ENCODE data around the gene S100A7A. TPM values are rescaled to one million over a fixed set of nuclear protein-coding genes. Genes with fewer than 3 reads are reported as not detected.

The S100A7A gene
- total RNA-seq, 1 experiment from 2014 or later, result not detected

GRCh38 chr1:153434746-153435455 lies 18.6 kb downstream of the S100A7A start:
- ChIA-PET POLR2A (no interaction called here), CTCF (no interaction called here)
- Mint-ChIP-seq H3K27me3 (ENCODE audit: insufficient read depth, unreplicated experiment) (peaks cover 23% of the 10 kb centered on the region), H3K4me1 (ENCODE audit: low read depth, unreplicated experiment) (no peaks in the 10 kb centered on the region), H3K36me3 (ENCODE audit: insufficient read depth, unreplicated experiment) (no peaks in the 10 kb centered on the region), H3K4me3 (ENCODE audit: unreplicated experiment) (no peak overlapping the region), H3K9me3 (ENCODE audit: unreplicated experiment) (no peaks in the 10 kb centered on the region), H3K27ac (ENCODE audit: unreplicated experiment) (no peak overlapping the region)
- no peak for TF ChIP-seq CTCF (IDR thresholded peaks at IDR 0.05; ENCODE audit: insufficient read depth in 1 of 2, low read depth in 1 of 2, low read length in 1 of 2, severe bottlenecking in 1 of 2, unreplicated experiment in 1 of 2)
- H3K9me3 ChIP-seq, result no peaks in the 10 kb centered on the region
- DNase-seq, result no peak
- BruUV-seq (replicated peaks), result no TSS peak
- no peak overlapping the region for H3K4me3 ChIP-seq (ENCODE audit: low read depth, low read length)
- H3K36me3 ChIP-seq (ENCODE audit: control insufficient read depth, insufficient read depth, low read length), result no peaks in the 10 kb centered on the region
- no peaks in the 10 kb centered on the region for H3K4me1 ChIP-seq
- peaks cover 2% of the 10 kb centered on the region; the same call in 1 of the 2 replicates for H3K27me3 ChIP-seq (replicated peaks; ENCODE audit: control insufficient read depth, insufficient read depth, low read length)
- intact Hi-C loops (cut with micrococcal nuclease; ENCODE audit: unreplicated experiment), result no loop called here

- H3K9me3 Mint-ChIP-seq (ENCODE audit: unreplicated experiment), result no peaks in the 10 kb centered on the region
- peaks cover 24% of the 10 kb centered on the region for H3K27me3 Mint-ChIP-seq (ENCODE audit: insufficient read depth, unreplicated experiment)
- H3K36me3 ChIP-seq (ENCODE audit: control insufficient read depth, insufficient read depth, low read length), result no peaks in the 10 kb centered on the region
- ChIA-PET POLR2A (no interaction called here), CTCF (no interaction called here)
- no peaks in the 10 kb centered on the region for H3K9me3 ChIP-seq
- H3K4me1 Mint-ChIP-seq (ENCODE audit: low read depth, unreplicated experiment), result no peaks in the 10 kb centered on the region
- no peaks in the 10 kb centered on the region for H3K4me1 ChIP-seq
- no TSS peak for BruUV-seq (replicated peaks)
- peaks cover 2% of the 10 kb centered on the region; the same call in 1 of the 2 replicates for H3K27me3 ChIP-seq (replicated peaks; ENCODE audit: control insufficient read depth, insufficient read depth, low read length)
- no peak overlapping the region for H3K4me3 Mint-ChIP-seq (ENCODE audit: unreplicated experiment)
- no peak for TF ChIP-seq CTCF (IDR thresholded peaks at IDR 0.05; ENCODE audit: insufficient read depth in 1 of 2, low read depth in 1 of 2, low read length in 1 of 2, severe bottlenecking in 1 of 2, unreplicated experiment in 1 of 2)
- no peak overlapping the region for H3K27ac Mint-ChIP-seq (ENCODE audit: unreplicated experiment)
- no peak overlapping the region for H3K4me3 ChIP-seq (ENCODE audit: low read depth, low read length)
- no peak for DNase-seq
- intact Hi-C loops (cut with micrococcal nuclease; ENCODE audit: unreplicated experiment), result no loop called here
- H3K36me3 Mint-ChIP-seq (ENCODE audit: insufficient read depth, unreplicated experiment), result no peaks in the 10 kb centered on the region
These were observed 20.9 kb downstream of the S100A7A start for GRCh38 chr1:153437236-153437635.

- ChIA-PET CTCF (no interaction called here), POLR2A (no interaction called here)
- intact Hi-C loops (cut with micrococcal nuclease; ENCODE audit: unreplicated experiment), result no loop called here
- no peaks in the 10 kb centered on the region for H3K9me3 Mint-ChIP-seq (ENCODE audit: unreplicated experiment)
- peaks cover 24% of the 10 kb centered on the region for H3K27me3 Mint-ChIP-seq (ENCODE audit: insufficient read depth, unreplicated experiment)
- no peaks in the 10 kb centered on the region for H3K4me1 Mint-ChIP-seq (ENCODE audit: low read depth, unreplicated experiment)
- Histone ChIP-seq H3K4me1 (no peaks in the 10 kb centered on the region), H3K27me3 (replicated peaks; ENCODE audit: control insufficient read depth, insufficient read depth, low read length) (peaks cover 2% of the 10 kb centered on the region; the same call in 1 of the 2 replicates), H3K36me3 (ENCODE audit: control insufficient read depth, insufficient read depth, low read length) (no peaks in the 10 kb centered on the region), H3K9me3 (no peaks in the 10 kb centered on the region), H3K4me3 (ENCODE audit: low read depth, low read length) (no peak overlapping the region)
- no peak for DNase-seq
- H3K4me3 Mint-ChIP-seq (ENCODE audit: unreplicated experiment), result no peak overlapping the region
- H3K27ac Mint-ChIP-seq (ENCODE audit: unreplicated experiment), result no peak overlapping the region
- H3K36me3 Mint-ChIP-seq (ENCODE audit: insufficient read depth, unreplicated experiment), result no peaks in the 10 kb centered on the region
- no TSS peak for BruUV-seq (replicated peaks)
- TF ChIP-seq CTCF (IDR thresholded peaks at IDR 0.05; ENCODE audit: insufficient read depth in 1 of 2, low read depth in 1 of 2, low read length in 1 of 2, severe bottlenecking in 1 of 2, unreplicated experiment in 1 of 2), result no peak
These were observed 22.3 kb downstream of the S100A7A start for GRCh38 chr1:153438599-153438998.
